ENCODE data around the gene FAAP100.

FAAP100 gene

GRCh38 chr17:81556175-81556691 is 4.1 kb upstream of the FAAP100 start:
- DNase-seq (ENCODE audit: low spot score): no peak

GRCh38 chr17:81553616-81554181 is 1.5 kb upstream of the FAAP100 start:
- peak; percentile 51 for DNase-seq (ENCODE audit: low spot score)

- DNase-seq (ENCODE audit: low spot score): peak; percentile 83
Observed at GRCh38 chr17:81553018-81553615, 964 bp upstream of the FAAP100 start.

DNA sequence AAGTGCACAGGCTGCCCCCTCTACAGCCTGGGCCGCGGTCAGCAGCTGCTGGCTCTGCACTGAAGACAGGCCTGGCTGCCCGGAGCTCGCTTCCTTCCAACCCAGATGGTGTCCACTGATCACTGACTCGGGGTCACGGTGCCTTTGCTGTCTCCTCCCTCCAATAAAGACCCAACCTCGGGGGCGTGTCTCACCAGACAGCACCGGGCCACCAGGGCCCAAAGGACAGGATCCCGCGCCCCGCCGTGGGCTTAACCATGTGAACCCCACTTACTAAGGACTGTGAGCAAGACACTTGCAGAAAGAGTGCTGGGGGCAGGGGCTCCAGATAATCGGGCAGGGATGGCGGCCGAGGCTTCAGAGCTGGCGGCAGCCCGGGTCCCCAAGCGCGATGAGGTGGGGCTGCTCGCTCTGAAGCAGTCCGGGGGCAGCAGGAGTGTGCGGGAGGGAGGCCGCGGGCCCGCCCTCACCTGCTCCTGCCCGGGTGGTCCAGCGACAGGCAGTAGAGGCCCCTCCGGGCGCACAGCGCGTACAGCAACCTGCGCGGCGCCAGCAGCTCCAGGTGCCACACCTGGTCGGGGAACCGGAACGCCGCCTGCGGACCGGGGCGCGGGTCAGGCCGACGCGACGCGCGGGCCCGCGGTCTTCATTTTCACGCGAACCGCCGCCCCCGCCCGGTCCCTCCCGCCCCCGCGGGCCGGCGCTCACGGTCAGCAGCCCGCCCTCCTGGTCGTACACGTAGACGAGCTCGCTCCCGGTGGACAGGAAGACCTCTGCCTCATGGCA is 502 bp downstream of the FAAP100 start:
- no peak for DNase-seq (ENCODE audit: low spot score)

GRCh38 chr17:81550830-81551457 is 1.2 kb downstream of the FAAP100 start:
- no peak for DNase-seq (ENCODE audit: low spot score)

GRCh38 chr17:81550285-81550684 is 1.9 kb downstream of the FAAP100 start:
- no peak for DNase-seq (ENCODE audit: low spot score)

DNA sequence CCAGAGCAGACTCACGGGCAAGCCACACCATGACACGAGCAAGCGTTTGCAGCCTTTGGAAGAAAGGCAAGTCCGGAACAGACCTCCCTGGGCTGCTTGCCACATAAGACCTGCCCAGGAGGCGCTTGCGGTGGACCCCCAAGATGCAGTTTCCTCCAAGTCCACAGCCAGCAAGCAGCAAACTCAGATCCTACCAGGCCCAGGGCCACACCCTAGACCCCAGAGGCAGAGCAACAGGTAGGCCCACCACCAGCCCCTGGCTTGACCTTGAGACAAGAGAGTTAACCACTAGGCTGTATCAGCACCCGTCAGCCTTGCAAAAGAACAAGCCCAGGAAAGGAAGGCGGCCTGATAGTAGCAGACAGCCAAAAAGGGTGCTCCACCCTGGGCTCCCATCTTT is 2.3 kb downstream of the FAAP100 start:
- DNase-seq (ENCODE audit: low spot score): no peak

- no peak for DNase-seq (ENCODE audit: low spot score)
Observed at GRCh38 chr17:81549031-81549557, 3.1 kb downstream of the FAAP100 start.

GRCh38 chr17:81547614-81547982 is 4.6 kb downstream of the FAAP100 start:
- DNase-seq (ENCODE audit: low spot score): no peak

- DNase-seq (ENCODE audit: low spot score): no peak
Observed at GRCh38 chr17:81546906-81547613, 5.1 kb downstream of the FAAP100 start.

- DNase-seq (ENCODE audit: low spot score): no peak
Observed at GRCh38 chr17:81545160-81545949, 6.8 kb downstream of the FAAP100 start.

- no peak for DNase-seq (ENCODE audit: low spot score)
Observed at GRCh38 chr17:81544281-81544974, 7.7 kb downstream of the FAAP100 start.

DNA sequence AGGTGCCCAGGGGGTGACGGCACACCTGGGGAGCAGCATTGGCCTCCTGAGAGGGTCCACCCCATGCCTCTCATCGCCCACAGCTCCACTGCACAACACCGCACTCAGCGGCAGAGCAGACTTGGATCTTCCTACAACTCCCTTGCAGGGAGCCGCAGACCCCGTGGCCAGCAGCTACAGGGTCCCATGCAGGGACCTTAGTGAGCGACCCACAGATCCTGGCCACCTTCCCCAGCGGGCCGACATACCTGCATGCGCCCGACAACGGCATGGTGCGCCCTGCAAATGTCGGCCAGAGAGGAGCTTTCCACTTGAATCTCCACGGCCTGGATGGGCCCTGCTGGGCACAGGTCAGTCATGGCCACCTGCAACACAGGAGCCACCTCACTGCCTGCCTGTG is 8.4 kb downstream of the FAAP100 start:
- DNase-seq (ENCODE audit: low spot score): no peak

- DNase-seq (ENCODE audit: low spot score): no peak
Observed at GRCh38 chr17:81543339-81543675, 8.8 kb downstream of the FAAP100 start.

- no peak for DNase-seq (ENCODE audit: low spot score)
Observed at GRCh38 chr17:81542431-81543338, 9.5 kb downstream of the FAAP100 start.

- DNase-seq (ENCODE audit: low spot score): no peak
Observed at GRCh38 chr17:81541123-81541522, 11.0 kb downstream of the FAAP100 start.

GRCh38 chr17:81540676-81541027 is 11.5 kb downstream of the FAAP100 start:
- no peak for DNase-seq (ENCODE audit: low spot score)

GRCh38 chr17:81539961-81540675 is 12.0 kb downstream of the FAAP100 start:
- no peak for DNase-seq (ENCODE audit: low spot score)

- no peak for DNase-seq (ENCODE audit: low spot score)
Observed at GRCh38 chr17:81539571-81539900, 12.6 kb downstream of the FAAP100 start.
